Left lung (tissue), 10 donors: ENCODE measurements around the gene RGS14. TPM values are rescaled to one million over a fixed set of nuclear protein-coding genes. Genes with fewer than 3 reads are reported as not detected.

Experiments
- ATAC-seq: fragments of 200-7000 bp; cut with Tn5 transposase; one replicate; pipeline ENCODE4 v1.9.1; 2020; ENCODE audit warnings: moderate library complexity
- DNase-seq, 4 donors: peaks; one replicate each; pipeline ENCODE4 v3.0.0-alpha.2; 2013 to 2020
- H3K27ac ChIP-seq, 2 donors: fragments of 200-600 bp; sonication (generic) in 1 of 2; one replicate each; pipeline versions ENCODE4 v1.5.0 to v1.8.0; 2020 to 2021
- H3K27me3 ChIP-seq, 2 donors: fragments of 200-600 bp; sonication (generic) in 1 of 2; one replicate each; pipeline versions ENCODE4 v1.5.0 to v1.8.0; 2020 to 2021
- H3K36me3 ChIP-seq, 2 donors: fragments of 200-600 bp; sonication (generic) in 1 of 2; one replicate each; pipeline versions ENCODE4 v1.5.0 to v1.8.0; 2020 to 2021
- H3K4me1 ChIP-seq, 2 donors: fragments of 200-600 bp; one replicate each; pipeline ENCODE4 v1.8.0; 2021
- H3K4me3 ChIP-seq, 2 donors: fragments of 200-600 bp; sonication (generic) in 1 of 2; one replicate each; pipeline versions ENCODE4 v1.5.0 to v1.8.0; 2020 to 2021; ENCODE audit warnings: mild to moderate bottlenecking in 1 of 2
- H3K9me3 ChIP-seq, 2 donors: fragments of 200-600 bp; sonication (generic) in 1 of 2; one replicate each; pipeline versions ENCODE4 v1.5.0 to v1.8.0; 2020 to 2021
- intact Hi-C, 2 donors: fragments of 100-400 bp; cut with DNase I; formaldehyde crosslinking; loops; one replicate each; pipeline versions ENCODE4 v1.11.2 to v1.14.2; 2022
- polyA plus RNA-seq, 6 donors: library from polyadenylated mRNA; unstranded; fragments of 120-200 nt; gene quantifications; one replicate each; pipeline ENCODE4 v1.2.1, GENCODE V29; 2013; ENCODE audit not compliant: insufficient read length in 6 of 6
- total RNA-seq, 2 donors: library from RNA; stranded (reverse); fragmentation: NEBNext Ultra II Directional; extraction: Animal tissue kit (Norgen Biotek cat#: 25700); gene quantifications; one replicate each; pipeline ENCODE4 v1.2.1, GENCODE V29; 2021
- TF ChIP-seq, protein P1 (sequence below), 2 donors: fragments of 200-600 bp; sonication (generic) in 1 of 2; IDR thresholded peaks; one replicate each; pipeline versions ENCODE4 v1.5.0 to v1.8.0; 2021; ENCODE audit warnings: antibody characterized with exemption in 2 of 2
- donor health status: DM: no; HTN: yes; CAD: no.
- donor health status: DM: no; HTN: no; CAD: no.

The RGS14 gene
- total and polyA plus RNA-seq, 8 donors, result 4.0 to 28.2 (median 8.1) TPM

DNA sequence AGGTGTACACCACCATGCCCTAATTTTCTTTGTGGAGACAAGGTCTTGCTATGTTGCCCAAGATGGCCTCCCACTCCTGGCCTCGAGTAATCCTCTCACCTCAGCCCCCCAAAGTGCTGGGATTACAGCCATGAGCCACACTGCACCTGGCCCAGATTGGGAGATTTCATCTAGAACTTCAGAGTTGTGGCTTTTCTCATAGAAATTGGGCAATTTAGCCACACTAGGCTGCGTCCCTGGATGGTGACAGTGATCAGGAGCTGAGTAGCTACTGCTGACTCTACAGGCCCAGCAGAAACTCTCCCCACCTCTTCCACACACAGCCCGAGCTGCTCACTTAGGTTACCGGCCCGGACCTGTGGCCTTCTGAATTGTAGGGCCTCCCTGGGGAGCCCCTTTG lies 35.0 kb downstream of the RGS14 start:
- peaks cover 0 to 29% of the 10 kb centered on the region in 2 donors for H3K27me3 ChIP-seq
- TF ChIP-seq, protein P1, sequence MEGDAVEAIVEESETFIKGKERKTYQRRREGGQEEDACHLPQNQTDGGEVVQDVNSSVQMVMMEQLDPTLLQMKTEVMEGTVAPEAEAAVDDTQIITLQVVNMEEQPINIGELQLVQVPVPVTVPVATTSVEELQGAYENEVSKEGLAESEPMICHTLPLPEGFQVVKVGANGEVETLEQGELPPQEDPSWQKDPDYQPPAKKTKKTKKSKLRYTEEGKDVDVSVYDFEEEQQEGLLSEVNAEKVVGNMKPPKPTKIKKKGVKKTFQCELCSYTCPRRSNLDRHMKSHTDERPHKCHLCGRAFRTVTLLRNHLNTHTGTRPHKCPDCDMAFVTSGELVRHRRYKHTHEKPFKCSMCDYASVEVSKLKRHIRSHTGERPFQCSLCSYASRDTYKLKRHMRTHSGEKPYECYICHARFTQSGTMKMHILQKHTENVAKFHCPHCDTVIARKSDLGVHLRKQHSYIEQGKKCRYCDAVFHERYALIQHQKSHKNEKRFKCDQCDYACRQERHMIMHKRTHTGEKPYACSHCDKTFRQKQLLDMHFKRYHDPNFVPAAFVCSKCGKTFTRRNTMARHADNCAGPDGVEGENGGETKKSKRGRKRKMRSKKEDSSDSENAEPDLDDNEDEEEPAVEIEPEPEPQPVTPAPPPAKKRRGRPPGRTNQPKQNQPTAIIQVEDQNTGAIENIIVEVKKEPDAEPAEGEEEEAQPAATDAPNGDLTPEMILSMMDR (IDR thresholded peaks at IDR 0.05), result no peak
- no peaks in the 10 kb centered on the region for H3K36me3 ChIP-seq
- no peak overlapping the region for H3K27ac ChIP-seq
- peaks cover 14 to 35% of the 10 kb centered on the region in 2 donors for H3K4me1 ChIP-seq
- intact Hi-C loops, result loop anchor here (5.0 to 10.0 kb wide), 3 partner anchors 60 to 110 kb away; no protein-coding TSS in a partner anchor
- H3K9me3 ChIP-seq, result no peaks in the 10 kb centered on the region
- H3K4me3 ChIP-seq, result no peak overlapping the region
- no peak for ATAC-seq
- DNase-seq, result no peak

DNA sequence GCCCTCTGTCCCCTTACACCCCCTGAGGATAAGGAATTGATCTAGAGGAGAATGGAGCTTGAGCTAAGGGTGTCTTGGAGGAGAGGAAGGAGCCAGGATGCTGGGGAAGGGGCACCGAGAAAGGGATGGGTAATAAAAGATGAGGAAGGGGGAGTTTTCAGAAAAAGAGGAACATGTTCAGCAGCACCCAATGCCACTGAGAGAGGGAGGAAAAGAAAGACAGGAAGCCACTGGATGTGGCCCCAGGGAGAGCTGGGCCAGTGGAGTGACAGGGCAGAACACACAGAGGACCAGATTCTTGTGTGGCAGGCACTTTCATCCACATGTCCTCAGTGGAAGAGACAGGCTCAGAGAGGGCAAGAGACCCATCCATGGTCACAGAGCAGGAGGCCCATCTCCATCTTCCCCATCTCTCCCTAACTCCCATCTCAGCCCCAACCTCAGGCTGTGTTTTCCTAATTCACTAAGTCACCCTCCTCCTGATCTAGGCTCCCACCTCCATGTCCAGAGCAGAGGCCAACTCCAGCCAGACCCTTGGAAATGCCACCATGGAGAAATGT lies 35.6 kb downstream of the RGS14 start:
- peaks cover 0 to 34% of the 10 kb centered on the region in 2 donors for H3K27me3 ChIP-seq
- no peaks in the 10 kb centered on the region for H3K9me3 ChIP-seq
- H3K36me3 ChIP-seq, result no peaks in the 10 kb centered on the region
- no peak for DNase-seq
- no peak overlapping the region for H3K4me3 ChIP-seq
- TF ChIP-seq, protein P1 (IDR thresholded peaks at IDR 0.05), result no peak
- intact Hi-C loops, result loop anchor here (5.0 to 10.0 kb wide), 3 partner anchors 59 to 109 kb away; no protein-coding TSS in a partner anchor
- no peak for ATAC-seq
- peaks cover 14 to 34% of the 10 kb centered on the region in 2 donors for H3K4me1 ChIP-seq
- H3K27ac ChIP-seq, result no peak overlapping the region

DNA sequence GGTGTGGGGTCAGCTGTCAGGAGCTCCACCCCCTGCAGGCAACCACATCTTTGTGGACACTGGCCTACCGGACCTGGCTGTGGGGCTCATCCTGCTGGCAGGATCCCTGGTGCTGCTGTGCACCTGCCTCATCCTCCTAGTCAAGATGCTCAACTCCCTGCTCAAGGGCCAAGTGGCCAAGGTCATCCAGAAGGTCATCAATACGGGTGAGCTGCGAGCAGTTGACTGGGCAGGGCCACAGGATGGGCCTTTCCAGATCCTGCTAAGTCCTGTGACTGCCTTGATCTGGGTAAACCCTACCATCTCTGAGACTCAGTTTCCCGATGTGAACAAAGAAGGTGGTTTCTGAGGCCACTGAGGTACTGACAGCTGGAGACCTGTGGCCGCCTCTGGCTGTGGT lies 36.3 kb downstream of the RGS14 start:
- intact Hi-C loops, result loop anchor here (5.0 to 10.0 kb wide), 3 partner anchors 58 to 108 kb away; no protein-coding TSS in a partner anchor
- peaks cover 14 to 27% of the 10 kb centered on the region in 2 donors for H3K4me1 ChIP-seq
- TF ChIP-seq, protein P1 (IDR thresholded peaks at IDR 0.05), result no peak
- no peak overlapping the region for H3K4me3 ChIP-seq
- H3K27ac ChIP-seq, result no peak overlapping the region
- peaks cover 0 to 41% of the 10 kb centered on the region in 2 donors for H3K27me3 ChIP-seq
- ATAC-seq, result no peak
- no peak for DNase-seq
- H3K36me3 ChIP-seq, result no peaks in the 10 kb centered on the region
- H3K9me3 ChIP-seq, result no peaks in the 10 kb centered on the region

DNA sequence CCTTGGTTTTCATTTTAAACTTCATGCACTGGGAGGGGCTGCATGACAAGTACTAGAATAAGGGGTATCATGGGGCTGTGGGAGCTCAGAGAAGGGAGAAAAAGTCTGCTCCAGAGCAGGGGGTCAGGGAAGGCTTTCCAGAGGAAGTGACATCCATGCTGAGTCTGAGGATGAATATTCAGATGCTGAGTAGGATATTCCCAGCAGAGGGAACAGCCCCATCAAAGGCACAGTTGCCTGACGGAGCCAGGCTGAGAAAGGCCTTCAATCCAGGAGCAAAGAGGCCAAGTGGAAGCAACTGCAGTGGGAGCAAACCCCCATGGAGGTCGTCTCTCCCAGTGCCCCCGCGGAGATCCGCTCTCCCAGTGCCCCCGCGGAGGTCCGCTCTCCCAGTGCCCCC lies 38.4 kb downstream of the RGS14 start:
- ATAC-seq, result no peak
- H3K27me3 ChIP-seq, result peaks cover 20 to 62% of the 10 kb centered on the region in 2 donors

DNA sequence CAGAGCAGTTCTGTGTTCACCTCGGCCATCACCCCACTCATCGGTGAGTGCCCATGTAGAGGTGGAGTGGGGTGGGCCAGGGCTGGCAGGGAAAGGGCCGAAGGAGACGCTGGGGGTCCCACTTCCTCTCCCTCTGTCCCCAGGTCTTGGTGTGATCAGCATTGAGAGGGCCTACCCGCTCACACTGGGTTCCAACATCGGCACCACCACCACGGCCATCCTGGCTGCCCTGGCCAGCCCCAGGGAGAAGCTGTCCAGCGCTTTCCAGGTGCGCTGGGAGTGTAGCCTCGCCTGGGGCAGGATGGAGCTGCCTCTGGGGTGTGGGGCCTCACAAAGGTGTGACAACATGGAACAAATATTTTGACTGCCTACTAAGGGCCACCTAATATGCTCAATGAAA lies 39.1 kb downstream of the RGS14 start:
- no peaks in the 10 kb centered on the region for H3K36me3 ChIP-seq
- TF ChIP-seq, protein P1 (IDR thresholded peaks at IDR 0.05), result no peak
- DNase-seq (no peak), ATAC-seq (no peak)
- H3K27ac ChIP-seq, result no peak overlapping the region
- intact Hi-C loops, result loop anchor here in 1 of 2 donors (10.0 kb wide), 1 partner anchor 58 kb away; no protein-coding TSS in a partner anchor
- no peak overlapping the region for H3K4me3 ChIP-seq
- peaks cover 0 to 13% of the 10 kb centered on the region in 2 donors for H3K4me1 ChIP-seq
- H3K9me3 ChIP-seq, result no peaks in the 10 kb centered on the region
- peaks cover 27 to 69% of the 10 kb centered on the region in 2 donors for H3K27me3 ChIP-seq

More for the DNA sequence above, 38.4 kb downstream of the RGS14 start:
- Histone ChIP-seq H3K36me3 (no peaks in the 10 kb centered on the region), H3K9me3 (no peaks in the 10 kb centered on the region), H3K4me3 (no peak overlapping the region), H3K27ac (no peak overlapping the region), H3K4me1 (peaks cover 0 to 13% of the 10 kb centered on the region in 2 donors)
- TF ChIP-seq, protein P1 (IDR thresholded peaks at IDR 0.05), result no peak
- no peak for DNase-seq
- intact Hi-C loops, result loop anchor here in 1 of 2 donors (10.0 kb wide), 1 partner anchor 59 kb away; no protein-coding TSS in a partner anchor
